ENCODE measurements around the gene SYT9. TPM values are rescaled to one million over a fixed set of nuclear protein-coding genes. Genes with fewer than 3 reads are reported as not detected.
"Not testable (repeated sequence)": the region's sequence is repeated elsewhere in the genome, so short reads cannot be mapped to it uniquely, and the experiment has no call there.

The SYT9 gene
- total and polyA plus RNA-seq, 2 experiments from 2014 or later: not detected

- H3K27ac ChIP-seq: peak within 1 kb of the TSS; percentile 68
- H3K79me2 ChIP-seq (ENCODE audit: insufficient read depth): no peaks in the 10 kb centered on the region
- DNase-seq: peak; percentile 87
- peak within 1 kb of the TSS; percentile 89 for H2AFZ ChIP-seq
- H3K9ac ChIP-seq: peak within 1 kb of the TSS; percentile 85
- H3K9me3 ChIP-seq (ENCODE audit: low read depth): no peaks in the 10 kb centered on the region
- H3K4me1 ChIP-seq (ENCODE audit: insufficient read depth): peaks cover 8% of the 10 kb centered on the region; the same call in 1 of the 2 replicates
- H3K4me2 ChIP-seq (ENCODE audit: unreplicated experiment): peak within 1 kb of the TSS; percentile 79
- 0 to 1% methylated on average over 38 to 65 of the region's 79 CpGs for WGBS, 2 experiments (ENCODE audit: low coverage in 1 of 2, low lambda C conversion rate in 2 of 2, missing lambda C conversion rate in 2 of 2)
- no peaks in the 10 kb centered on the region for H4K20me1 ChIP-seq (ENCODE audit: insufficient read depth)
- in situ Hi-C loops (cut with MboI): no loop called here
- peak within 1 kb of the TSS; percentile 78 for H3K4me3 ChIP-seq
- TF ChIP-seq EZH2 (IDR thresholded peaks at IDR 0.05; ENCODE audit: insufficient read depth, poor library complexity, severe bottlenecking) (no peak), EZH2phosphoT487 (IDR thresholded peaks at IDR 0.05; ENCODE audit: insufficient read depth, low read depth) (no peak)
- H3K27me3 ChIP-seq (replicated peaks; ENCODE audit: insufficient read depth): 0 out of 2 replicates have a peak, but pooled peaks cover 6% of the 10 kb centered on the region
- no peaks in the 10 kb centered on the region for H3F3A ChIP-seq (ENCODE audit: insufficient read depth)
- no peaks in the 10 kb centered on the region for H3K9me2 ChIP-seq (ENCODE audit: insufficient read depth)
- no peaks in the 10 kb centered on the region for H3K36me3 ChIP-seq (ENCODE audit: low read depth)
Observed at GRCh38 chr11:7513234-7514098, 261.8 kb downstream of the SYT9 start, which contains the start of gene PPFIBP2. TSS of gene PPFIBP2 (plus strand) at chr11:7513999. CDS start at chr11:7549476, 35,477 bp downstream.

- Histone ChIP-seq H3K9me2 (ENCODE audit: insufficient read depth) (no peaks in the 10 kb centered on the region), H3K27ac (no peak overlapping the region), H3K9me3 (ENCODE audit: low read depth) (no peaks in the 10 kb centered on the region), H2AFZ (peak overlapping the region; percentile 89), H3K4me3 (peak overlapping the region; percentile 78), H3K4me1 (ENCODE audit: insufficient read depth) (peaks cover 8% of the 10 kb centered on the region; the same call in 1 of the 2 replicates), H3K27me3 (replicated peaks; ENCODE audit: insufficient read depth) (0 out of 2 replicates have a peak, but pooled peaks cover 6% of the 10 kb centered on the region), H3F3A (ENCODE audit: insufficient read depth) (no peaks in the 10 kb centered on the region), H3K79me2 (ENCODE audit: insufficient read depth) (no peaks in the 10 kb centered on the region), H3K36me3 (ENCODE audit: low read depth) (no peaks in the 10 kb centered on the region), H4K20me1 (ENCODE audit: insufficient read depth) (no peaks in the 10 kb centered on the region), H3K4me2 (ENCODE audit: unreplicated experiment) (peak overlapping the region; percentile 79), H3K9ac (peak overlapping the region; percentile 85)
- peak; percentile 38 for DNase-seq
- in situ Hi-C loops (cut with MboI): no loop called here
- TF ChIP-seq EZH2phosphoT487 (IDR thresholded peaks at IDR 0.05; ENCODE audit: insufficient read depth, low read depth): no peak
- no peak for TF ChIP-seq EZH2 (IDR thresholded peaks at IDR 0.05; ENCODE audit: insufficient read depth, poor library complexity, severe bottlenecking)
- WGBS, 2 experiments (ENCODE audit: low coverage in 1 of 2, low lambda C conversion rate in 2 of 2, missing lambda C conversion rate in 2 of 2): 4 to 5% methylated on average over 24 to 28 of the region's 31 CpGs
Observed at GRCh38 chr11:7514099-7514591, 262.4 kb downstream of the SYT9 start.

- 0 out of 2 replicates have a peak, but pooled peaks cover 6% of the 10 kb centered on the region for H3K27me3 ChIP-seq (replicated peaks; ENCODE audit: insufficient read depth)
- H3K4me3 ChIP-seq: no peak overlapping the region
- in situ Hi-C loops (cut with MboI): no loop called here
- TF ChIP-seq EZH2phosphoT487 (IDR thresholded peaks at IDR 0.05; ENCODE audit: insufficient read depth, low read depth) (no peak), EZH2 (IDR thresholded peaks at IDR 0.05; ENCODE audit: insufficient read depth, poor library complexity, severe bottlenecking) (no peak)
- no peaks in the 10 kb centered on the region for H3K36me3 ChIP-seq (ENCODE audit: low read depth)
- no peak for DNase-seq
- no peak overlapping the region for H3K27ac ChIP-seq
- H3K4me1 ChIP-seq (ENCODE audit: insufficient read depth): peaks cover 8% of the 10 kb centered on the region; the same call in 1 of the 2 replicates
- H2AFZ ChIP-seq: no peak overlapping the region
- H3K4me2 ChIP-seq (ENCODE audit: unreplicated experiment): no peak overlapping the region
- H3K9ac ChIP-seq: no peak overlapping the region
- no peaks in the 10 kb centered on the region for H3K9me2 ChIP-seq (ENCODE audit: insufficient read depth)
- no peaks in the 10 kb centered on the region for H3K79me2 ChIP-seq (ENCODE audit: insufficient read depth)
- no peaks in the 10 kb centered on the region for H3K9me3 ChIP-seq (ENCODE audit: low read depth)
- H3F3A ChIP-seq (ENCODE audit: insufficient read depth): no peaks in the 10 kb centered on the region
- WGBS, 2 experiments (ENCODE audit: low coverage in 1 of 2, low lambda C conversion rate in 2 of 2, missing lambda C conversion rate in 2 of 2): 71 to 76% methylated on average over 1 of the region's 1 CpG
- H4K20me1 ChIP-seq (ENCODE audit: insufficient read depth): no peaks in the 10 kb centered on the region
Observed at GRCh38 chr11:7515447-7515886, 263.8 kb downstream of the SYT9 start.

GRCh38 chr11:7516475-7516874 lies 264.8 kb downstream of the SYT9 start:
- in situ Hi-C loops (cut with MboI): no loop called here
- no peaks in the 10 kb centered on the region for H3K9me2 ChIP-seq (ENCODE audit: insufficient read depth)
- no peak for TF ChIP-seq EZH2phosphoT487 (IDR thresholded peaks at IDR 0.05; ENCODE audit: insufficient read depth, low read depth)
- no peak for TF ChIP-seq EZH2 (IDR thresholded peaks at IDR 0.05; ENCODE audit: insufficient read depth, poor library complexity, severe bottlenecking)
- no peaks in the 10 kb centered on the region for H3K36me3 ChIP-seq (ENCODE audit: low read depth)
- H3K79me2 ChIP-seq (ENCODE audit: insufficient read depth): no peaks in the 10 kb centered on the region
- H3K9ac ChIP-seq: no peak overlapping the region
- 87 to 93% methylated on average over 12 of the region's 12 CpGs for WGBS, 2 experiments (ENCODE audit: low coverage in 1 of 2, low lambda C conversion rate in 2 of 2, missing lambda C conversion rate in 2 of 2)
- no peak overlapping the region for H2AFZ ChIP-seq
- H3K27ac ChIP-seq: no peak overlapping the region
- H3K9me3 ChIP-seq (ENCODE audit: low read depth): no peaks in the 10 kb centered on the region
- H3K4me2 ChIP-seq (ENCODE audit: unreplicated experiment): no peak overlapping the region
- 0 out of 2 replicates have a peak, but pooled peaks cover 6% of the 10 kb centered on the region for H3K27me3 ChIP-seq (replicated peaks; ENCODE audit: insufficient read depth)
- peaks cover 8% of the 10 kb centered on the region; the same call in 1 of the 2 replicates for H3K4me1 ChIP-seq (ENCODE audit: insufficient read depth)
- no peaks in the 10 kb centered on the region for H4K20me1 ChIP-seq (ENCODE audit: insufficient read depth)
- H3K4me3 ChIP-seq: no peak overlapping the region
- H3F3A ChIP-seq (ENCODE audit: insufficient read depth): no peaks in the 10 kb centered on the region
- no peak for DNase-seq

- DNase-seq; in situ Hi-C loops (cut with MboI); H2AFZ ChIP-seq; H3K4me2 ChIP-seq (ENCODE audit: unreplicated experiment); H3K79me2 ChIP-seq (ENCODE audit: insufficient read depth); H3K4me1 ChIP-seq (ENCODE audit: insufficient read depth); H3K27ac ChIP-seq; H3K4me3 ChIP-seq; H3F3A ChIP-seq (ENCODE audit: insufficient read depth); H3K27me3 ChIP-seq (replicated peaks; ENCODE audit: insufficient read depth); H3K9me3 ChIP-seq (ENCODE audit: low read depth); H3K9ac ChIP-seq; H4K20me1 ChIP-seq (ENCODE audit: insufficient read depth); H3K36me3 ChIP-seq (ENCODE audit: low read depth); H3K9me2 ChIP-seq (ENCODE audit: insufficient read depth): not testable (repeated sequence)
- 84 to 88% methylated on average over 13 of the region's 13 CpGs for WGBS, 2 experiments (ENCODE audit: low coverage in 1 of 2, low lambda C conversion rate in 2 of 2, missing lambda C conversion rate in 2 of 2)
Observed at GRCh38 chr11:7517743-7518142, 266.0 kb downstream of the SYT9 start.
